HG03280 (cell line): ENCODE results near the gene CDKN1C.
"Not testable (repeated sequence)": the region's sequence is repeated elsewhere in the genome, so short reads cannot be mapped to it uniquely, and the experiment has no call there.

Source experiments
- ATAC-seq: cut with Tn5 transposase; IDR thresholded peaks from one replicate; pipeline ENCODE4 v1.9.1; 2021; ENCODE audit warnings: mild to moderate bottlenecking, moderate library complexity; ENCODE audit not compliant: unreplicated experiment

The CDKN1C gene

DNA sequence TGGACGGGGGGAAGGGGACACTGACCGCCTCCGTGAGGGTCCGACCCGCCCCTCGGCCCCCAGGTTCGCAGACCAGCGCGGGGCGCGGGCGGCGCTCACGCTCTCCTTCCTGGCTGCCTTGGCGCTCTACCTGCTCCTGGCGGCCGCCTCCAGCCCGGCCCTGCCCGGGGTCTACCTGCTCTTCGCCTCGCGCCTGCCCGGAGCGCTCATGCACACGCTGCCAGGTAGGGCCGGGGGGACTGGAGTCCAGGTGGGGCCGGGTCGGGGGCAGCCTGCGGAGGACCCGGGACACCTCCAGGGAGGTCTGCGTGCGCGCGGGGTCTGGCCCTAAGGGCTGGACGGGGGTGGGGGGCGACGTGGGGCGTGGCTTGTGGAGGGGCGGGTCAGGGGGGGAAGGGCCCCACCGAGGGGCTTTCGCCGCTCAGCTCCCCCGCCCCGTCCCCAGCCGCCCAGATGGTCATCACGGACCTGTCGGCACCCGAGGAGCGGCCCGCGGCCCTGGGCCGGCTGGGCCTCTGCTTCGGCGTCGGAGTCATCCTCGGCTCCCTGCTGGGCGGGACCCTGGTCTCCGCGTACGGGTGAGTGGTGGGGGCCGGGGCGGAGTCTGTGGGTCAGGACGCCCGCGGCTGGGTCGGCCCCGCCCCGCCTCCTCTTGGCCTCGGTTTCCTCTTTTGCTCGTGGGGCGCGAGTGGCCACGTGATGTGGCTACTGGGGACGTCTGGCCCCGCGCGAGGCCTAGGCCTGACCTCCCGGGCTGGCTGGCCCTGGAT, 23.7 kb upstream of the CDKN1C start:
- ATAC-seq = no peak

DNA sequence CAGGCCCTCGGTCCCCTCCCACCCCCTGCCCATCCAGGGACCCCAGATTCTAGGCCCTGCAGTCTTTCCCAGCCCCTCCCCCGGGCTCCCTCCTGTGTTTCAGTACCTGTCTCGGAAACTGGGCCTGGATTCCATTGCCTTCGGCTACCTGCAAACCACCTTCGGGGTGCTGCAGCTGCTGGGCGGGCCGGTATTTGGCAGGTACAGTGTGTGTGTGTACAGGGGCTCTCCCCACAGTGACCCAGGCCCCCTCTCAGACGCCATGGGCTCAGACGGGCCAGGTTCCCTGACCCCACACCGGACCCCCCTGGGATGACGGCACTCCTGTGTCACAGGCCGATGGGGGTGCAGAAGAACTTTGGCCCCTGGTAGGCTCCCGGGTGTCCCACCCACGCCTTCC, 22.6 kb upstream of the CDKN1C start:
- no peak for ATAC-seq

DNA sequence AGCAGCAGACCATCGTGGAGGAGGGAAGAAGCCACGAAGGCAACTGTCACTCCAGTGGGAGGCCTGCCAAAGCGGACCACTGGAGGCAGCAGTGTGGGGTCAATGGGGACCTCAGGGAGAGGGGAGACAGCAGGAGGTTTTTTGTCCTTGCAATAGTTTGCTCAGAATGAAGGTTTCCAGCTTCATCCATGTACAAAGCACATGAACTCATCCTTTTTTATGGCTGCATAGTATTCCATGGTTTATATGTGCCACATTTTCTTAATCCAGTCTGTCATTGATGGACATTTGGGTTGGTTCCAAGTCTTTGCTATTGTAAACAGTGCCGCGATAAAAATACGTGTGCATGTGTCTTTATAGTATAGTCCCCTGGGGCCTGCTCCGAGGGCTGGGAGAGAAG, 19.7 kb upstream of the CDKN1C start:
- not testable (repeated sequence) for ATAC-seq

DNA sequence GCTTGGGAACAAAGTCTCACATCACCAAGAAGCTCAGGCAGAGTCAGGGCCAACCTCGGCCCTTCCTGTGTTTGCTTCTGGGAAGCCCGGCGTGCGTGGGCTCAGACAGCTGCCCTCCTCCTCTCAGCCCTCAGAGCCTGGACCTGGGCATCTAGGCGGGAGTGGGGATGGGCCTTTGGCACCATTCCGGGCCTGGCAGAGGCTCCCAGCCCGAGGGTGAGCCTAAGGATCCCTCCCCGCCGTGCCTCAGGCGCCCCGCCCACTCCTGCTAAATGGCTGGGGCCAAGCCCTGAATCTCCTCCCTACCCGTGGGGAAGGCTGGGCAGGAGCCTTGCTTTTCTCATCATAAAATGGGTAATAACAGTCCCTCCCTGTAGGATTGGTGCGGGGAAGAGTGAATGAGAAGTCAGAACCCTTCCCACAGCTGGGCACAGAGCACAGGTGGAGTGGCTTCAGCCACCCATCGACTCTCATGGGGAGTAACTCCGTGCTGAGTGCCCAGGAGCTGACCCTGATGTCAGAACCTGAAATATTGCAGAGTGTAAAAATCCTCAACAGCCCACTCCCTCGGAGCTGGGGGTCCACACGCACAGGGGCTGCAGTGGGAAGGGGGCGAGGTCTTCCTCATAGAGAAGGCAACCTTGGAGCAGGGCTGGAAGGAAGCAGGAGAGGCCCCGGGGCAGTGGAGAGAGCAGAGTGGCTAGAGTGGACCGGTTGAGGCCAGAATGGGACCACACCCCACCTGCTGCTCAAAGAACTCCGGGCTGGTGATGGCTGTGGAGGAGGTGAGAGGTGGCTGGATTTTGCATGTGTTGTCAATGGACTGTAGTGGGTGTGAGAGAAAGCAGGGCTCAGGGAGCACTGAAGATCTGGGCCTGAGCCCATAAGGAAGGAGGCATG, 18.8 kb upstream of the CDKN1C start:
- no peak for ATAC-seq

DNA sequence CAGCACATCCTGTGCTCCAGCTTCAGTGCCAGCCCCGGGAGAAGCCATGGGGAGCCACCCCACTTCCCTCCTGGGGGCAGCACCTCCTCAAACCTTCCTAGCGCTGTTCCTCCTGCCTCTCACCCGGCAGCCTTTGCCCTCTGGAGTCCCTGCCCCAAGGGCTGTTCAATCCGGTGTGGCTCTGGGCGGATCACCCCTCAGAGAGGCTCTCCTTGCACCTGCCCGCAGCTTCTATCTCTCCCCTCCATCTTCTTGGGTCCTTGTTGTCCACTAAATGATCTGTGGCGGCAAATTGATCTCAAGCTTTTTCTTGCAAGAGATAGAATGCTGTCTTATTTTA, 18.1 kb upstream of the CDKN1C start:
- no peak for ATAC-seq

DNA sequence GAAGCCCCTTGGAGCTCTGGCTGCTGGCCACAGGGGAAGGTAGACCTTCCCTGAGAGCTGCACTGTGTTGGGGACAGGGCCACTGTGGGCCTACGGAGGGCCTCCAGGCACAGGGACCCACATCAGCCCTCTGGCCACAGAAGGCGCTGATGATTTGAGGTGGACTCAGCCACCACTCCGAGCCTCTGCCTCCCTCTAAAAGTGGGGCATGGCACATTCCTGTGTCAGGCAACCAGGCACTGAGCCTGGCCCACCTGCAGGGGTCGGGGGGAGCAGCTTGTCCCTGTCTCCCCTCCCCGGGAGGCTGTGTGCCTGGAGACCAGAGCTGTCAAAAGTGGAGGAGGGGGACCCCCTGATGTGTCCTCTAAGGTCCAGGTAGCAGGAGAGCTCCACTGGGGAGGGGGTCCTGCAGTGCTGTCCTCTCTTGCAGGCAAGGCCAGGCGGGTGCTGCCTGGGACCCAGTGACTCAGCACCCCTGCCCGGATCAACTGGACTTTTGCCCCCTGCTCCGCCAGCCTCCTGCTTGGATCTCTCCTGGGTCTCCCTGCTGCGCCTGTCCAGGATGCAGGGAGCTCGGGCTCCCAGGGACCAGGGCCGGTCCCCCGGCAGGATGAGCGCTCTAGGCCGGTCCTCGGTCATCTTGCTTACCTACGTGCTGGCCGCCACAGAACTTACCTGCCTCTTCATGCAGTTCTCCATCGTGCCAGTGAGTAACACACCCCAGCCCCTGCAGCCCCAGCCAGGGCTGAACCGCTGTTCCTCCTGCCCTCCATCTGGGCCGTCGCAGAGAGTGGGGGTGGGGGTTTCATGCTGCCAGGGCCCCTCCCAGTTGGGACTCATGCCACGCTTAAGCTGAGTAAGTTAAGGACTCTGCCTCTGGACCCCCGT, 17.5 kb upstream of the CDKN1C start:
- ATAC-seq = no peak

DNA sequence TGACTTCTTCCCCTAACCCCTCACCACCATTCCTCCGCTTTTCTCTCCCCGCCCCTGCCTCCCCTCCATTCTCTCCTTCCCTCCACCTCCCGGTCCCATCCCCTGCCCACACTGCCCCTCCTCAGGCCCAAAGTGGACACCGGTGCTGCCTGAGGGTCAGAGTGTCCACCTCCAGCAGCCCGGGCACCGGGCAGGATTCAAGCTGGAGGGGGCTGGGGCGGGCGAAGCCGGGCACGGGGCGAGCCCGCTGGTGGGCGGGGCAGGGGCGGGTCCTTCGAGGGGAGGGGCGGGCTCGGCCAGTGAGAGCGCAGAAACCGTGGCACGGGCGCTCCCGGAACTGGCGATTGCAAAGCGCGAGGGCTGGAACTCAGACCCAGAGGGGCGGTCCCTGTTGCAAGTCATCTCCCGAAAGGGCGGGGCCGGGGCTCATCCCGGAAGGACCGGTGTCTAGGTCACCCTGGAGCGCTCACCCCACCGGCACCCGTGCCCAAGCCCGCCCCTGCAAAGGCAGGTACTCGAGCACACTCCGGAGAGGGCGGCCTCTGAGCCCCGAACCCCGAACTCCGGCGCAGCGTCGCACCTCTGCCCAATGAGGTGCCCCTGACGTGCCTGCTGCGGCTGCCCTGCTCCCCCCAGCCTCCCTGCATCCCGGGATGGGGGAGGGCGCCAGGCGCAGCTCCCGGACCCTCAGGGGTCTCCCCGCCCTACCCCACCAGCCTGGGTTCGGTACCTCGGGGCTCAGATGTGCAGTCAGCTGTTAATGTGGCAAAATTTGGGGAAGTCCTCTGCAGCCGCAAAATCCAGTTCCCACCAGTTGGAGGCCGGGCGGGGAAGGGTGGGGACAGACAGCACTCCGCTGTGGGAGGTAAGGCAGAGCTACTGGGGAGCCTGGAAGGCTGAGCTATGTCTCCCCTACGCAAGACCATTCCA, 16.5 kb upstream of the CDKN1C start:
- peak; percentile 97 for ATAC-seq

DNA sequence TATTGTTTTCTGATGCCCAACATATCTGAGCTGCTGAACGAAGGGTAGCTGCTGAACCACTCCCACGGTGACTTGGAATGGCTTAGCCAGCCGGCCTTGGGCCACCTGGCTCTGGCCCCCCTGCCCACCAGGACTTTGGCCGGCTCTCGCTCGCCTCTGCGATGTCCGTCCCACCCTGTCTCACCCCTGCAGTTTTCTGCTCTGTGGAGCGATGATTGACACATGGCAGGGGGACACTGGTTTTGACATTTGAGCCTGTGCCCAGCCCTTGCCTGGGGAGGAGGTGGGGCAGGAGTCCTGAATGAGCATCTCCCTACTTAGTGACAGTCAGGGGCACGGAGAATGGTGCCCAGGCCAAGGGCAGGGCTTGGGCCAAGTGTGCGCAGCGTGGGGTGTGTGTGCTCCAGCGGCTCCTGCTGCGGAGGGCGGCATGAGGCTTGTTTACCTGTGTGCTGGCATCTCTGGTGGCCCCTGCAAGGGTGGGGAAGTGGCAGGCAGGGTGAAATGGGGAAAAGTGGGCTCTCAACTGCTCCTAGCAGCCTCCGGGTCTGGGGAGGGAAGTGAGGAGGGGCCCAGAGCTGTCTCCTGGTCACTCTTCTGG, 15.7 kb upstream of the CDKN1C start:
- no peak for ATAC-seq

DNA sequence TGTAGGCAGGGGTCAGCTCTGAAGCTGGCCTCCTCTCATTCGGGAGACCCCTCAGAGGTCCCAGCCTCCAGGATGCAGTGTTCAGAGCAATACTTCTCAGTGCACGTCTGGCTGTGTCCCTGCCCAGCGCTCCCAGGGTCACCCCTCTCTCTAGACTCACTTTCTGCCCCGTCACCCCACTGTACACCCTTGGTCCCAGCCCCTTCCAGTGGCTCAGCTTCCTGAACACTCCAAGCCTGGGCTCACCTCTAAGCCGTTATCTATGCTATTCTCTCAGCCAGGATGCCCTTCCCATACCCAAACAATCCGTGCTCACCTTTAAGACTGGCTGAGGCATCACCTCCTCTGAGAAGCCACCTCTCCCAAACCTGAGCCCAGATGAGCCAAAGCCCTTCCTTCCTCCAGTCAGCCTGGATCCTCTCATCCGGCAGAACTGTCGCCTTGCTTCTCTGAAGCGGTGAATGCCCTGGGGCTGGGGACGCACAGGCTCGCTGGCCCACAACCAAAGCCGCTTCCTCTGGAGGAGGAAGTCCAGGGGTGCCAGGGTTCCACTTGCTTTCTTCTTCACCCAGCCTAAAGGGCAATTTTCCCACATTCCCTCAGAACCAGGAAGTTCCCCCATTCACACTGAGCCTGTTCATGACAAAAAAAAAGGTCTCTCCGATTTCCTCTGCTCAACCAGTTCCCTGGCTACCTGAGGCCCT, 13.7 kb upstream of the CDKN1C start:
- no peak for ATAC-seq

DNA sequence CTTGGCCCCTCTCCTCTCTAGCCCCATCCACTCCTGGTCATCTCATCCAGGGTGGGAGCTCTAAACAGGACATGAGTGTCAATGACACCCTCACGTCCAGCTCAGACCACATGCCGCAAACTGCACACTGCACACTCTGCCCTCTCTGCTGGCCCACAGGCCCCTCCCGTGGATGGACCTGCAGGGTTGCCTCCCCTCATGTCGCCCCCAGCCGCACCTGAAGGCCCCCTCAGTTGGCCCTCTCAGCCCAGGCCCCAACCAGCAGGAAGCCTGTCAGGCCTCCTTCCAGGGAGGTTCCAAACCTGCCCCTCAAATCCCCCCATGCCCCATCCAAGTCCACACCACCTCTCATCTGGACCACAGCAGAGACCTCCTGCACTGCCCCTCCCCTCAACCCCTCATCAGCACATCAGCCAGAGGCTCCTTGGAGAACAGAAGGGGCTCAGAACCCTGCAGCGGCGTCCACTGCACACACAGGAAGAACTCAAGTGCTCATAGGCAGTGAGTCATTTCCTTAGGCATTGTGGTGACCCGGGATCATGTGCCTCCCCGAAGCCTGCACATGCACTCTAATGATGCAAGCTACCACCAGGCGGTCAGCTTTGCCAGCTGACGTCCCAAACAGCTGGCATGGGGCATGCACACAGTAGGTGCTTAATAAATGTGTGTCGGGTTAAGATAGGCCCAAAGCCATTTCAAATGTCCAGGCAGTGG, 12.9 kb upstream of the CDKN1C start:
- no peak for ATAC-seq

DNA sequence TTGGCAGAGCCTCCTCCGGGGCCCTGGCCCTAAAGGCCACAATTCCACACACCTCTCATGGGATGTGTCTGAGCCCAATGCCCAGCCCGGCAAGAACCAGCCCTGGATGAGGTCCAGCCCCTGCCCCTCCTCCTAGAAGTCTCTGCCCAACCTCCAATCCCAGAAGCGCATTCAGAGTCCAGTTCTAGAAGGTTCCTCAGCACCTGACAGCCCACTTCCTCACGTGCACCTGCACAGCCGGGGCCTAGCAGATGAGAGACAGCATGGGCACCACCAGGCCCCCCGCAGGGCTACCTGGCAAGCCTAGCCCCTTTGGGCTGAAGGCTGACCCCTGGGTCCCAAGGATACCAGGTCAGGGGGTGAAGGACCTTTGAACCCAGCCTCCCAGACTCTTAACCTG, 11.5 kb upstream of the CDKN1C start:
- no peak for ATAC-seq

DNA sequence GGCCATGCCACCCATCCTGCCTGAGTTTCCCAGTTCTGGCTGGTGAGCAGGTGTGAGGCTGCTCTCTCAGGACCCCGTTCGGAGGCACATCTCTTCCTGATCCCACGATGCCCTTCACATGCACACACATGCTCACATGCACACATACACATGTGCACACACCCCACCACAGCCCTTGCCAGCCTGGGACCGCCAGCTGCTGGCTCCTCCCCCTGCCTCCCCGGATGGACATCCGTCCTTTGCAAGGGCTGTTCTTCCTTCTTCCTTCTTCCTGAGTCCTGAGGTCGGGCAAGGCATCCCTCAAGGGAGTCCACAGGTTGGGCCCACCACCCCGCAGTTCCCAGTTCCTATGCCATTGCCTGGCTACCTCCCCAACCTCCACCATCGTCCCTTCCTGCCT, 10.5 kb upstream of the CDKN1C start:
- ATAC-seq = no peak

DNA sequence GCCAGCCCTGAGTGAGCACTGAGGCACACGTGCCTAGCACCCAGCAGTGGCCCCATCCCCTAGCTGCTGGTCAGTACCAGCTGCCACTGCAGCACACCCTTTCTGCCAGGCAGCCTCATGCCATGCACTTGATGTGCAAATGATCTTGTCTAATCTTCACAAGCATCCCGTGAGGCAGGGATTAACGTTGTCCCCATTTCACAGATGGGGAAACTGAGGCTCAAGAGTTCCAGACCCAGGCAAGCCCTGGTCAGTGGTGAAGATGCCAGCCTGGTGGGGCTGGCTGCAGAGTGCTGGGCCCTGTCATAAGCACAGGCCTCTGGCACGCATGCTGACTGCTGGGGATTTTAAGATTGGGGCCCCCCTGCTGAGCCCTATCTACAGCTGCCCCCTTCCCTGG, 8.4 kb upstream of the CDKN1C start:
- no peak for ATAC-seq

DNA sequence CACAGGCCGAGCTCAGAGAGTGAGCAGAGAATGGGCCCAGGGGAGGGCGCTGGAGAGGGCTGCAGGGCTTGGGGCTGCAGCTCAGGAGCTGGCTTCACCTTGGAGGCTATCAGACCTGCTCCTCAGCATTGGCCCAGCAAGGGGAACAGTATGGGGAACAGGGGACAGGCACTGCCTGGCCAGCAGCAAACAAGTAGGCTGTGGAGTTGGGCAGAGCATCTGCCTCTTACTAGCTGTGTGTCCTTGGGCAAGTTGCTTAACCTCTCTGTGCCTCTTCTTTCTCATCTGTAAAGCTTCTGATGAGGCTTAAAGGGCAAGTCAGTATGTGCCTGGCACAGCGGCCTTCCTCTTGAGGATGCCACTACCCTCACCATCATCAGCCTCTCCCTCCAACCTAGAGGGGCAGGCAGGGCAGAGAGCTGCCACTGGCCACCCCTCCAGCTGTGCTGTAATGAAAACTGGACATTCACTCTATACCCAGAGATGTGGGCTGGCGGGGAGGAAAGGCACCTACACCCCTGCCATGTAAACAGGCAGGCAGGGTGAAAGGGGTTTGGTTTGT, 7.5 kb upstream of the CDKN1C start:
- no peak for ATAC-seq

DNA sequence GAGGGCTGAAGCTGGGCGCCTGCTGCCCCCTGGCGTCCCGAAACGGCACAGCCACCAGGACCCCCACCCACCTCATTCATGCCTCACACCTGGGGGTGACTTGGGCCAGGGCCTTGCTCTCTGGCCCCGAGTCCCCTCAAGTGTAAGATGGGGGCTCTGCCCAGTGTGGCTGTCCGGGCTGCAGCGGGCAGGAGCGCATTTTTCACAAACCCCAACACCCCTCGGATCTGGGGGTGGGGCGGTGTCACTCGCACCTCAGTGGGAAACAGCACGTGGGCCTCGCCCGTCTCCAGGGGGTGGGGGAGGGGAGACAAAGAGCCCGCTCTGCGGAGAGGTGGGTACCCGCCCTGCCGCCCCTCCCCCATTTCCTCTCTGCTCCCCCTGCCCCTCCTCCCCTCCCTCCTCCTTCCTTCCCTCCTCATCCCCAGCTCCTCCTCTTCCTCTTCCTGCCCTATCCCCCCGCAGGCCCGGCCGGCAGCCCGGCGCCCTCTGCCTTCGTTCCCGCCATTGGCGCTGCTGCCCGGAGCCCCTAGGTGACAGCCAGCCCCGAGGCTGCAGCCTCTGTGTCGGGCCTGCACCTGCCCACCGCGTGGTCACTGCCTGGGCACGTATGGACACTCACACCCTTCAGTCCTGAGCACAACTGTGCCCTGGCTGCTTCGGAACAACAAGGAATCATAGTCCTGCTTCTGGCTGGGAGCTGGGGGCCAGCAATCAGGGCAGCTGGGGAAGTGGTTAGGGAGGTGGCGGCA, 6.8 kb upstream of the CDKN1C start:
- no peak for ATAC-seq

DNA sequence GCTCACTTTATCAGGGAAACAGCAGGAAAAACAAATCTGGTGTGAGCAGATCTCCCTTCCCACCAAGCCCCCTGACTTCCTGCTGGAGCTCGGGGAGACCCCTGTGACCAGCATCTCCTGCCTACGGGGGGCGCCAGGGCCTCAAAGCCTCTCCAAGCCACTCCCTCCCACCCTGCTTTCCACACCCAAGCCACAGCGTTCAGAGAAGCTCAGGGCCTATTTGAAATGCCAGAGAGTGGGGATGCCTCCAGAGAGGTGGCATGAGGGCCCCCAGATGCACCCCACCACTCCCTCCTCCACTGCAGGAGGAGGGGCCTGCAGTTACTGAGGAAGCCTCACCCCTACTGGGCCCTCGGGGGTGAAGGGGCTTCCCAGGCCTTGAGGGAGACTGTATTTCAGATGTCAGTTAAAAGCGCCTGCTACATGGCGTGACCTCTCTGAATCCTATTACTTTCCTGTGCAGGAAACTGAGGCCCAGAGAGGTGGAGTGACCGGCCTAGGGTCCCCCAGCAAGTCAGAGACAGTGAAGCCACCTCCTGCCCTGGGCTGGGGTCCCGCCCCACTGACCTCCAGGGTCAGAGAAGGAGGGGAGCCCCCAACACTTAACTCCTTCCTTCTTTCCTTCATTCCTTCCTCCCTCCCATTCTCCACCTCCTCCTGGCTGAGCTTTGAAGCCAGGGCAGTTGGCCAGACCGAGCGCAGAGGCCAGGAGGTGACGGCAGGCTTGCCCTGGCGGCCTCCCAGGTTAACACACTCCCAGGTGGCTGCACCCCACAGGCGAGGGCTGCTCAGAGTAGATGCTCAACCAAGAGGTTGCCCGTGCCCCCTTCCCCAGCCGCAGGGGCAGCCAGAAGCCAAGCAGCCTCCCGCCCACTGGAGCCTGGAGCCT, 6.0 kb upstream of the CDKN1C start:
- no peak for ATAC-seq
